GM21360 (cell line): ENCODE results near the gene SHISAL2A.
"Not testable (repeated sequence)": the region's sequence is repeated elsewhere in the genome, so short reads cannot be mapped to it uniquely, and the experiment has no call there.

ENCODE experiments used
- ATAC-seq: cut with Tn5 transposase; IDR thresholded peaks from one replicate; pipeline ENCODE4 v1.9.1; 2021; ENCODE audit warnings: mild to moderate bottlenecking, moderate library complexity; ENCODE audit not compliant: unreplicated experiment

The SHISAL2A gene

GRCh38 chr1:52680353-52680752 lies 47.4 kb downstream of the SHISAL2A start:
- no peak for ATAC-seq

GRCh38 chr1:52681136-52681535 lies 48.2 kb downstream of the SHISAL2A start:
- ATAC-seq, result no peak

DNA sequence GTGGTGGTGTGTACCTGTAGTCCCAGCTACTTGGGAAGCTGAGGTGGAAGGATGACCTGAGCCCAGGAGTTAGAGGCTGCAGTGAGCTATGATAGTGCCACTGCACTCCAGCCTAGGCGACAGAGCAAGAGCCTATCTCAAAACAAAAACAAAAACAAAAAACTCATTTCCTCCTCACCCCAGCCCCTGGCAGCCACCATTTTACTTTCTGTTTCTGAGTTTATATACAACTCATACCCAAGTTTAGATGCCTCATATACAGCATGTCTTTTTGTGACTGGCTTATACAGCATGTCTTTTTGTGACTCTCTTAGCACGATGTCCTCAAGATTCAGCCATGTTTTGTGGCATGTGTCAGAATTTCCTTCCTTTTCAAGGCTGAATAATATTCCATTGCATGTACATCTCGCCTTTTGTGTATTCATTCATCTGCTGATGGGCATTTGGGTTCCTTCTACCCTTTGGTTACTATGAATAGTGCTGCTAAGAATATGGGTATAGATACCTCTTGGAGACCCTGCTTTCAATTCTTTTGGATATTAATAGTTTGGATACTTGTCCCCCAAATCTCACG lies 50.5 kb downstream of the SHISAL2A start:
- ATAC-seq, result no peak

- no peak for ATAC-seq
Measured at GRCh38 chr1:52684545-52684944, 51.6 kb downstream of the SHISAL2A start.

- not testable (repeated sequence) for ATAC-seq
Measured at GRCh38 chr1:52686261-52686751, 53.3 kb downstream of the SHISAL2A start.

DNA sequence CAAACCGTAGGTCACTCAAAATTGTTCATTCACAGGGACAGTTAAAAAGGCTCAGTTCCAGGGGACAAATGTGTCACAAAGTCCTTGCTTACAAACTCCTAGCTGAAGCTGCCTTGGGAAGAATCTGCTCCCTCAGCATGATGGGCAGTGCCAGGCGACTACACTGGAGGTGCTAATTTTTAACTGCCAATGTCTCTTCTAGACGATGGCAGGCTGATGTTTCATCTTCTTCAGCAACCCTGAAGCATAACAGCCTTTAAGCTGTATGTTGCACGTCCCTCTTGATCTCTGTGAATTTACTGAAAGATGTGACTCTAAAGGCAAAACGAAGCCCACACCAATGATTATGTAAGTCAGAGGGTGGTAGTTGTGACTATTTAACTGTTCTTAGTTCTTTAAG lies 53.9 kb downstream of the SHISAL2A start:
- no peak for ATAC-seq

DNA sequence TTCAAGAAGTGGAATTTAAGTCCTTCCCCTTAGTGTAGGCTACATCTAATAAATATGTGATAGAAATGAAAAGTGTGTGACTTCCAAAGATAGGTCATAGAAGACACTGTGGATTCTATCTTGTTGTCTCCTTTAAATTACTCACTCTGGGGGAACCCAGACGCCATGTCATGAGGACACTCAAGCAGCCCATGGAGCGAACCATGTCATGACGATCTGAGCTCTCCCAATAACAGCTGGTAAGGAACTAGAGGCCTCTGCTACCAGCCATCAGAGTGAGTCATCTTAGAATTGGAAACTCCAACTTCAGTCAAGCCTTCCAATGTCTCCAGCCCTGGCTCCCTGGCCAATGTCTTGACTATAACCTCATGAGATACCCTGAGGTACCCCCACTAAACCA lies 58.9 kb downstream of the SHISAL2A start:
- ATAC-seq, result no peak

DNA sequence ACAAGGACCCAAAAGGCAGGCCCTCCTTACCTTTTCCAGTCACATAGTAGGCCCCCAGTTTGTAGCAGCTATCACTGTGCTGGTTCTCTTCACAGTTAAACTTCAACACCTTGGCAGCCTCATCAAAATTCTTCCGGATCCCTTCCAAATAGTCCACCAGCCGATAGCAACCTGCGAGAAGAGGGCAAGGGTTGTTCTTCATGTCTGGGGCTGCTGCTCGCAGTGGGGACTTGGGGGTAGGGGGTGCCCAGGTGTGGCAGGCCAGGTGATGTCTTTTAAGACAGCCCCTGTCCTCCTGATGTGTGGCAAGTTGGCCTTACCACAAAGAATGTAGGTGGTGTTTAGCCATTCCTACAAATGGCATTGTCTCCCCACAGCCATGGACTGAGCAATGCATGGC lies 59.7 kb downstream of the SHISAL2A start:
- no peak for ATAC-seq

GRCh38 chr1:52693351-52693750 lies 60.4 kb downstream of the SHISAL2A start:
- ATAC-seq, result not testable (repeated sequence)

- no peak for ATAC-seq
Measured at GRCh38 chr1:52693843-52694242, 60.9 kb downstream of the SHISAL2A start.

DNA sequence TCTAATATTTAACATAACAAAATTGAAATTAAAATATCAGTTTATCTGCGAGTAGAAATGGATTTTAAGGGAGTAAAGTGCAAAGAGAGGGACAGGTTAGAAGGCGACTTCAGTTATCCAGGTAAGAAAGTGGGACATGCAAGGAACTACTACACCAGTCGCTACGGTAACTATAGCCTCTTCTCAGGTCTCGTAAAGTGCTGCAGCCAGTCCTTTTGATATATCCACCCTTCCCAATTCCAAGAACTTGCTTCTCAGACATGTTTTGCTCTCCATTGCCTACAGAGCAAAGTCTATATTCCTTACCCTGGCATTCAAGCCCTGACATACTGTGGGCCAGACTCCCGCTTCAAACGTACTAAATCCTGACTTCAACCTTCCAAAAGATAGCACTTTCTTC lies 62.7 kb downstream of the SHISAL2A start:
- ATAC-seq, result no peak

- ATAC-seq, result peak; percentile 40
Measured at GRCh38 chr1:52697795-52698674, 65.1 kb downstream of the SHISAL2A start, which contains the start of gene COA7. COA7 (minus strand) TSS chr1:52698347; CDS start chr1:52698326, 21 bp downstream.

DNA sequence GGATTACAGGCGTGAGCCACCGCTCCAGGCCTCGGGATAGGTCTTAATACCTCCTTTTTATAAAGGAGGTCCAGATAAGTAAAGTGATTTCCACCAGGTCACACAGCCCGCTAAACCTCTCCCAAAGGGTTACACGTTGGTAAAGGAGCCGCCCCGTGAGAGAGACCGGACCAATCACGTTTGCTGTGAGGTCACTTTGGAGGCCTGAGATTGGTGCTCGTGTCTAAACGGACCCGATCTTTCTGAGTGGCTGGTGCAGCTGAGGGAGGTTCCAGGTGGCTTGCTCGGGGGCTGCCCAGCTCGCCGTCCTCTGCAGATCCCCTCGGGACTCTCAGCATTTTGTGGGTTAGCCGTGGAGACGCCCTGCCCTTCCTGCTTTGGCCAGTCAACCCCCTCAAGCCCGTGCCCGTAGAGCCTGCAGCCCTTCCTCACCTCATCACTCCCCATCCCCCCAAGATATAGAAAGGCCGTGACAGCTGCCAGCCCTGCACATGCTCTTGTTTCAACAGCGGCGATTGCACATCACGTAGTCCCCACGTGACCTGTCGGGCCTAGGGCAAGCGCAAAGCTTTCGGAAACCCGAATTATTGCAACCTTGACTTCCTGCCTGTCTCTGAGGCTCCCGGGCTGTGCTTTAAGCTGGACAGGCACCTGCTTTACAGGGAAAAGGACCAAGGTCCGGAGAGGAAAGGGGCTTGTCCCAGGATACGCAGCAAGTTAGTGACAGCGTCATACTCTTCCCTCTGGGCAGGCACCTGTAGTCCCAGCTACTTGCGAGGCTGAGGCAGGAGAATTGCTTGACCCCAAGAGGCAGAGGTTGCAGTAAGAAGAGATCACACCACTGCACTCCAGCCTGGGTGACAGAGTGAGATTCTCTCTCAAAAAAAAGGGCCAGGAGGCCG lies 70.2 kb downstream of the SHISAL2A start:
- peak; percentile 86 for ATAC-seq

DNA sequence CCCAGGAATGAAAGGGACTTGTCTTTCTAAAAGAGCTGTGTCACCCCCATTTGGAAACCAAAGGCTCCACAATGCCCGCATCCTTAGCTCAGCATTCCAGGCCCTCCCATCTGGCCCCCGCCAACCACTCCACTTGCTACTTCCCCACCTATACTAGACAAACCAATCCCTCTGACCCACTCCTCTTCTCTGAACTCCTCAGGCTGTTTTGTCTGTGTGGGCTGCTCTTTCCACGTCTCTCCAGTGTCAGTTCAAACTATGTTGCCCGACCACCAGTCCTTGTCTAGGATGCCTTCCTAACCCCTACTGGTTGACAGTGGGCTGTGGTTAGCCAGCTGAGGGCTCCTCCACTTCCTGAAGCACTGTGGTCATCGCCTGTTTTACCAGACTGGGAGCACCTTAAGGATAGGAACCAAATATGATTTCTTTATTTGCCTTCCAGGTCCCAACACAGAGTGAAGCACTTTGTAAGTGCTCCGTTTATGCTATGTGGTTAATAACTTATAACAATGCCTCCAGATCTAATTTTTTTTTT lies 73.2 kb downstream of the SHISAL2A start:
- no peak for ATAC-seq
